T-helper 1 cell treated with Interleukin-12 subunit alpha and Interleukin-12 subunit beta and Interleukin-4 antibody, amounts not matched to agents 30 μg/mL and 1 μg/mL, for 36 hours (primary cell): ENCODE data around the gene RASA3.
"Not testable (repeated sequence)": the region's sequence is repeated elsewhere in the genome, so short reads cannot be mapped to it uniquely, and the experiment has no call there.

ENCODE experiments used
- H3K27ac Mint-ChIP-seq: one replicate; pipeline ENCODE4 v1.8.0; 2021; ENCODE audit warnings: mild to moderate bottlenecking, mixed read lengths
- H3K27me3 Mint-ChIP-seq: one replicate; pipeline ENCODE4 v1.8.0; 2021; ENCODE audit warnings: low read depth, mixed read lengths
- H3K36me3 Mint-ChIP-seq: one replicate; pipeline ENCODE4 v1.8.0; 2021; ENCODE audit warnings: low read depth, mixed read lengths
- H3K4me1 Mint-ChIP-seq: one replicate; pipeline ENCODE4 v1.8.0; 2021; ENCODE audit warnings: low read depth, mixed read lengths
- H3K4me3 Mint-ChIP-seq: one replicate; pipeline ENCODE4 v1.8.0; 2021; ENCODE audit warnings: mild to moderate bottlenecking, moderate library complexity, mixed read lengths
- H3K9me3 Mint-ChIP-seq: one replicate; pipeline ENCODE4 v1.8.0; 2021; ENCODE audit warnings: mixed read lengths

The RASA3 gene

GRCh38 chr13:114162533-114162922, 30.1 kb upstream of the RASA3 start:
- Mint-ChIP-seq H3K27me3 (peaks cover 4% of the 10 kb centered on the region), H3K27ac (peak overlapping the region; percentile 20), H3K9me3 (peaks cover 13% of the 10 kb centered on the region), H3K4me3 (no peak overlapping the region), H3K4me1 (peaks cover 46% of the 10 kb centered on the region), H3K36me3 (peaks cover 27% of the 10 kb centered on the region)

GRCh38 chr13:114161644-114162532, 29.5 kb upstream of the RASA3 start:
- H3K4me1 Mint-ChIP-seq = peaks cover 48% of the 10 kb centered on the region
- peaks cover 30% of the 10 kb centered on the region for H3K36me3 Mint-ChIP-seq
- peak overlapping the region; percentile 72 for H3K27ac Mint-ChIP-seq
- H3K27me3 Mint-ChIP-seq = peaks cover 4% of the 10 kb centered on the region
- H3K9me3 Mint-ChIP-seq = peaks cover 13% of the 10 kb centered on the region
- peak overlapping the region; percentile 63 for H3K4me3 Mint-ChIP-seq

- Mint-ChIP-seq H3K36me3 (peaks cover 35% of the 10 kb centered on the region), H3K4me3 (no peak overlapping the region), H3K27ac (no peak overlapping the region)
These were observed 28.7 kb upstream of the RASA3 start for GRCh38 chr13:114161028-114161556.

DNA sequence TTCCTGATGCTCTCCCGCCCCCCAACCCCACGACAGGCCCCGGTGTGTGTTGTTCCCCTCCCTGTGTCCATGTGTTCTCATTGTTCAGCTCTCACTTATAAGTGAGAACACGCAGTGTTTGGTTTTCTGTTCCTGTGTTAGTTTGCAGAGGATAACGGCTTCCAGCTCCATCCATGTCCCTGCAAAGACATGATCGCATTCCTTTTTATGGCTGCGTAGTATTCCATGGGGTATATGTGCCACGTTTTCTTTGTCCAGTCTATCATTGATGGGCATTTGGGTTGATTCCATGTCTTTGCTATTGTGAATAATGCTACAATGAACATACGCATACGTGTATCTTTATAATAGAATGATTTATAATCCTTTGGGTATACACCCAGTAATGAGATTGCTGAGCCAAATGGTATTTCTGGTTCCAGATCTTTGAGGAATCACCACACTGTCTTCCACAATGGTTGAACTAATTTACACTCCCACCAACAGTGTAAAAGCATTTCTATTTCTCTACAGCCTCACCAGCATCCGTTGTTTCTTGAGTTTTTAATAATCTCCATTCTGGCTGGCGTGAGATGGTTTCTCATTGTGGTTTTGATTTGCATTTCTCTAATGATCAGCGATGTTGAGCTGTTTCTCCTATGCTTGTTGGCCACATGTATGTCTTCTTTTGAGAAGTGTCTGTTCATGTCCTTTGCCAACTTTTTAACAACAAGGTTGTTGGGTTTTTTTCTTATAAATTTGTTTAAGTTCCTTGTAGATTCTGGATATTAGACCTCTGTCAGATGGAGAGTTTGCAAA, 26.6 kb upstream of the RASA3 start:
- peaks cover 34% of the 10 kb centered on the region for H3K36me3 Mint-ChIP-seq
- peaks cover 54% of the 10 kb centered on the region for H3K4me1 Mint-ChIP-seq
- H3K4me3 Mint-ChIP-seq, H3K27ac Mint-ChIP-seq, H3K27me3 Mint-ChIP-seq: not testable (repeated sequence)
- peaks cover 18% of the 10 kb centered on the region for H3K9me3 Mint-ChIP-seq

More at GRCh38 chr13:114161028-114161556, 28.7 kb upstream of the RASA3 start:
- peaks cover 18% of the 10 kb centered on the region for H3K9me3 Mint-ChIP-seq
- peaks cover 54% of the 10 kb centered on the region for H3K4me1 Mint-ChIP-seq
- peaks cover 4% of the 10 kb centered on the region for H3K27me3 Mint-ChIP-seq

DNA sequence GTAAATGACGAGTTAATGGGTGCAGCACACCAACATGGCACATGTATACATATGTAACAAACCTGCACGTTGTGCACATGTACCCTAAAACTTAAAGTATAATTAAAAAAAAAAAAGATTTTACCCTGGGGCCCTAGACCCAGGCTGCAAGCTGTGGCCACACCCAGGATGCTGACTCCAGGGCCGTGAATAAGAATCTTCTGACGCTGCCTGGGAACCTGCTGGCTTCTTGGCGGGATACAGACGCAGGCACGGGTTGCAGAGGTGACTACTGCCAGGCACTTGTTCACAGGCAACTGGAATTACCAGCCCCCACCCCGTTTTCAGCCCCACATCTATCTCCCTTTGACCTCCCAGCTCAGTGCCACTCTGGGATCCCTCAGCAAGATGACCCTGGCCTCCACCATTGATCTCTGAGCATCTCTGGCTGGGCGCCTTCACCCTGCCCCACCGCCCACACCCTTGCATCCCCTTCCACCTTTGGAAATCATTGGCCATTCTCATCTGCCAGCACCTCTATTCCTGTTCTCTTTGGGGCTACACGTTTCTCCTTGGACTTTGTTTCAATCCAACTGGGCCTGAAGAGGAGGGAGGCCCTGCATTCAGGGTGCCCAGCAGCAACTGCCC, 25.6 kb upstream of the RASA3 start:
- peaks cover 40% of the 10 kb centered on the region for H3K36me3 Mint-ChIP-seq
- H3K27ac Mint-ChIP-seq = peak overlapping the region; percentile 15

GRCh38 chr13:114155926-114156883, 23.8 kb upstream of the RASA3 start:
- H3K9me3 Mint-ChIP-seq = peaks cover 24% of the 10 kb centered on the region
- H3K36me3 Mint-ChIP-seq = peaks cover 28% of the 10 kb centered on the region
- peak overlapping the region; percentile 83 for H3K27ac Mint-ChIP-seq
- H3K4me3 Mint-ChIP-seq = peak overlapping the region; percentile 49
- peaks cover 54% of the 10 kb centered on the region for H3K4me1 Mint-ChIP-seq
- peaks cover 5% of the 10 kb centered on the region for H3K27me3 Mint-ChIP-seq

More for the DNA sequence above, 25.6 kb upstream of the RASA3 start:
- H3K4me1 Mint-ChIP-seq = peaks cover 58% of the 10 kb centered on the region
- H3K4me3 Mint-ChIP-seq = peak overlapping the region; percentile 13
- H3K9me3 Mint-ChIP-seq = peaks cover 24% of the 10 kb centered on the region
- peaks cover 5% of the 10 kb centered on the region for H3K27me3 Mint-ChIP-seq

- H3K27ac Mint-ChIP-seq = no peak overlapping the region
- peaks cover 60% of the 10 kb centered on the region for H3K4me1 Mint-ChIP-seq
These were observed 22.9 kb upstream of the RASA3 start for GRCh38 chr13:114155320-114155719.

GRCh38 chr13:114154476-114154875, 22.1 kb upstream of the RASA3 start:
- Mint-ChIP-seq H3K27me3 (peaks cover 5% of the 10 kb centered on the region), H3K4me1 (peaks cover 58% of the 10 kb centered on the region), H3K27ac (peak overlapping the region; percentile 67), H3K4me3 (peak overlapping the region; percentile 56), H3K9me3 (peaks cover 23% of the 10 kb centered on the region), H3K36me3 (peaks cover 22% of the 10 kb centered on the region)

More at GRCh38 chr13:114155320-114155719, 22.9 kb upstream of the RASA3 start:
- no peak overlapping the region for H3K4me3 Mint-ChIP-seq
- peaks cover 5% of the 10 kb centered on the region for H3K27me3 Mint-ChIP-seq
- H3K36me3 Mint-ChIP-seq = peaks cover 25% of the 10 kb centered on the region
- peaks cover 24% of the 10 kb centered on the region for H3K9me3 Mint-ChIP-seq

DNA sequence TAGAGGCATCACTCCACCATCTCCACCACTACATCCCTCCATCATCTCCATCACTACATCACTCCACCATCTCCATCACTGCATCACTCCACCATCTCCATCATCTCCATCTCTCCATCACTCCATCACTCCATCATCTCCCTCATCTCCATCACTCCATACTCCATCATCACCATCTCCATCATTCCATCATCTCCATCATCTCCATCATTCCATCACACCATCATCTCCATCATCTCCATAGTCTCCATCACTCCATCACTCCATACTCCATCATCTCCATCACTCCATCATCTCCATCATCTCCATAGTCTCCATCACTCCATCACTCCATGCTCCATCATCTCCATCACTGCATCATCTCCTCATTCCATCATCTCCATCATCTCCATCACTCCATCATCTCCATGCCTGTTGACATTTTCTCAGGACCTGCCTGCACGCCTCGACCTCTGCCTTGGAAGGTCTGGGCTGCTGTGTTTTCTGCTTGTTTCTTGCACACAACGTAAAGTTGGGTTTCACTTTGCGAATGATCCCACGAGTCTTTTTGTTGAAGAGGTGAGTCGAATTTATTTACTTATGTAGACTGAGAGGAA, 21.2 kb upstream of the RASA3 start:
- Mint-ChIP-seq H3K36me3 (peaks cover 23% of the 10 kb centered on the region), H3K9me3 (peaks cover 15% of the 10 kb centered on the region), H3K4me3 (peak overlapping the region; percentile 64), H3K27me3 (peaks cover 5% of the 10 kb centered on the region), H3K4me1 (peaks cover 61% of the 10 kb centered on the region), H3K27ac (peak overlapping the region; percentile 67)

DNA sequence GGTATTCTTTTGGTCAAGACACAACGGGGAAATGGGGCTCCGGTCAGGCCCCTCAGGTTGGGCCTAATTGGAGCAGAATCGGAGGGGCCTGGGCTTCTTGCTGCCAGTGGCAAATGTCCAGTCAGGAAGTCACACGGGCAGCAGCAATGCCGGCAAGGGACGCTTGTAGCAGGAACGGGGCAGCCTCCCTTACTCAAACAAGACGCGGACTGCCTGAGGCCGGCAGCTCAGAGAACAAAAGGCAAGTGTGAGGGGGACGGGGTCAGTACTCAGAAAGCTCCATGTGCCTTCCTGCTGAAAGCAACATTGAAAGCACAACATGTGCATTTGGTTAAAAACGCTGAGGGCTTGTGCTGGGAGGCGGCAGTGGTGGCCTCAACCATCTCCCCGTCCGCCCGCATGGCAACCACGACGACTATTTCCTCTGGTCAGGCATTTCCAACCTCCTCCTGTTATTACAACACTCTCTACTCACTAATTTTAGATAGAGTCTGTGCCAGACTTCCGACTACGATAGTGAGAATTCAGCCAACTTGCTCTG, 20.5 kb upstream of the RASA3 start:
- Mint-ChIP-seq H3K36me3 (peaks cover 19% of the 10 kb centered on the region), H3K4me3 (no peak overlapping the region), H3K4me1 (peaks cover 62% of the 10 kb centered on the region), H3K9me3 (peaks cover 11% of the 10 kb centered on the region), H3K27ac (no peak overlapping the region), H3K27me3 (peaks cover 5% of the 10 kb centered on the region)

GRCh38 chr13:114152285-114152645, 19.8 kb upstream of the RASA3 start:
- H3K27ac Mint-ChIP-seq = peak overlapping the region; percentile 24
- H3K4me3 Mint-ChIP-seq = no peak overlapping the region
- peaks cover 16% of the 10 kb centered on the region for H3K36me3 Mint-ChIP-seq
- peaks cover 11% of the 10 kb centered on the region for H3K9me3 Mint-ChIP-seq
- peaks cover 5% of the 10 kb centered on the region for H3K27me3 Mint-ChIP-seq
- peaks cover 59% of the 10 kb centered on the region for H3K4me1 Mint-ChIP-seq

DNA sequence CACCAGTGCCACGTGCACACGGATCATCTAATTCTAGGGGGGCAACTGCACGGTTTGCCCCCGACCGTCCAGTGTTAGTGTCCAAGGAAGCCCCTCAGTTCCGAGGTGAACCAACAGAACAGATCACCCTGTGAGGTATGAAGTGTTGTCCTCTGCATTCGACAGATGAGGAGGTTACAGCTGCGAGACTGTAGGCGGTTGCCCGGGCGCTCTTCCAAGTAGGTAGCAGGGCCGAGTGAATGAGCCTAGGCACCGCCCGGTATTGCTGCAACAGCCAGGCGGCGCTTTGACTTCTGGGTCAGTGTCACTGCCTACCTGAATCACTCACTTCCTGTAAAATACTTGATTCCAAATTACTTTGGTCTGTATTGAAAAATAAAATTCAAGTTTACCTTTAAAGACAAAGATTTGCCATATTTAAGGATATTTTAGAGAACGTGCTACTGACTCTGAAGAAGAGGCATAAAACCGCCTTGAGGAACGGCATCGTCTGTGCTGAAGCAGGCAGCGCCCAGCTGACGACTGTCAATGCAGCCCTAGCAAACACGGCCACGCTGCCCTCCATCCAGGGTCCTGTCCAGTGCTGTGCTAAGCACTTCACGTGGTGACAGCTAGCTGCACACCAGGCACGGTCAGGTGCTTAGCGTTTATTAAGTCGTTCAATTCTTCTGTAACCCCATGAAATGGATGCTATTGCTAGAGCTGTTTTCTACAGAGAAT, 19.3 kb upstream of the RASA3 start:
- peaks cover 5% of the 10 kb centered on the region for H3K27me3 Mint-ChIP-seq
- peak overlapping the region; percentile 70 for H3K4me3 Mint-ChIP-seq
- peaks cover 17% of the 10 kb centered on the region for H3K36me3 Mint-ChIP-seq
- peaks cover 10% of the 10 kb centered on the region for H3K9me3 Mint-ChIP-seq
- H3K4me1 Mint-ChIP-seq = peaks cover 62% of the 10 kb centered on the region
- peak overlapping the region; percentile 81 for H3K27ac Mint-ChIP-seq
